Fibroblast of lung (primary cell): ENCODE data around the gene S100A5.

Experiments used
- CTCF ChIP-seq, 2 donors: IDR thresholded peaks in 1 of 2; conservative IDR thresholded peaks in 1 of 2; 1 replicate in 1 of 2; 2 replicates in 1 of 2; pipeline ENCODE4 v1.5.1; 2011 to 2012; ENCODE audit warnings: low read length in 2 of 2, control low read depth in 1 of 2, inconsistent platforms in 1 of 2, low read depth in 1 of 2, mild to moderate bottlenecking in 1 of 2
- EZH2 ChIP-seq: IDR thresholded peaks from 2 replicates; pipeline ENCODE4 v1.5.1; 2012; ENCODE audit warnings: low read length, control low read depth, mild to moderate bottlenecking; ENCODE audit errors: missing control alignments

GRCh38 chr1:153561466-153561985 is 20.8 kb upstream of the S100A5 start:
- TF ChIP-seq CTCF (conservative IDR thresholded peaks at IDR 0.05 in 1 of 2, IDR thresholded peaks at IDR 0.05 in 1 of 2; ENCODE audit: low read depth in 1 of 2, low read length in 2 of 2) (no peak), EZH2 (no peak)
